CD14-positive monocyte (primary cell): Measurements from ENCODE around the gene ZNF302. TPM values are rescaled to one million over a fixed set of nuclear protein-coding genes. Genes with fewer than 3 reads are reported as not detected.
A peak's percentile ranks its signal among the peaks of the same experiment; 100 is the strongest.
"Not testable (repeated sequence)": the region's sequence is repeated elsewhere in the genome, so short reads cannot be mapped to it uniquely, and the experiment has no call there.

ENCODE experiments used
- DNase-seq, 3 donors: peaks; one replicate each; pipeline ENCODE4 v3.0.0-alpha.2; 2011 to 2022
- H2AFZ ChIP-seq: 2 replicates; pipeline ENCODE4 v1.6.0; 2012; ENCODE audit warnings: mild to moderate bottlenecking, low read depth, low read length, inconsistent platforms; ENCODE audit not compliant: insufficient read depth, poor library complexity, severe bottlenecking
- H3K27ac ChIP-seq, 2 donors: 1 replicate in 1 of 2; 2 replicates in 1 of 2; pipeline ENCODE4 v1.5.1; 2012 to 2013; ENCODE audit warnings: low read length in 2 of 2, control low read depth in 1 of 2, inconsistent platforms in 1 of 2, low read depth in 1 of 2, mild to moderate bottlenecking in 1 of 2
- H3K27me3 ChIP-seq, 2 donors: one replicate each; pipeline versions ENCODE4 v1.6.0 to v1.6.1; 2011 to 2013; ENCODE audit warnings: low read length in 2 of 2; ENCODE audit not compliant: control insufficient read depth in 2 of 2, insufficient read depth in 2 of 2
- H3K36me3 ChIP-seq, 2 donors: replicated peaks in 1 of 2; 1 replicate in 1 of 2; 2 replicates in 1 of 2; pipeline versions ENCODE4 v1.5.1 to v1.6.1; 2012 to 2013; ENCODE audit warnings: low read length in 2 of 2, control low read depth in 1 of 2, inconsistent platforms in 1 of 2, mild to moderate bottlenecking in 1 of 2; ENCODE audit not compliant: insufficient read depth in 2 of 2, control insufficient read depth in 1 of 2
- H3K4me1 ChIP-seq, 2 donors: 1 replicate in 1 of 2; 2 replicates in 1 of 2; pipeline versions ENCODE4 v1.5.1 to v1.6.1; 2012 to 2013; ENCODE audit warnings: low read length in 2 of 2, control low read depth in 1 of 2, inconsistent platforms in 1 of 2, mild to moderate bottlenecking in 1 of 2, moderate library complexity in 1 of 2; ENCODE audit not compliant: insufficient read depth in 2 of 2, control insufficient read depth in 1 of 2
- H3K4me2 ChIP-seq: replicated peaks from 2 replicates; pipeline ENCODE3; 2012; ENCODE audit warnings: low read length, moderate library complexity, mild to moderate bottlenecking; ENCODE audit not compliant: poor library complexity, severe bottlenecking; ENCODE audit errors: extremely low read depth
- H3K4me3 ChIP-seq, 3 experiments: fragments of 200-600 bp in 1 of 3; sonication (generic) in 1 of 3; replicated peaks in 1 of 3; 1 replicate in 2 of 3; 2 replicates in 1 of 3; pipeline ENCODE4 v1.5.1; 2011 to 2013; ENCODE audit warnings: low read length in 3 of 3, mild to moderate bottlenecking in 3 of 3, control low read depth in 2 of 3, low read depth in 2 of 3, inconsistent platforms in 1 of 3, moderate library complexity in 1 of 3
- H3K79me2 ChIP-seq: 2 replicates; pipeline ENCODE4 v1.6.0; 2012; ENCODE audit warnings: mild to moderate bottlenecking, control low read depth, inconsistent platforms, low read length, moderate library complexity; ENCODE audit not compliant: insufficient read depth
- H3K9ac ChIP-seq: 2 replicates; pipeline ENCODE4 v1.6.0; 2017; ENCODE audit warnings: low read length, mild to moderate bottlenecking; ENCODE audit not compliant: insufficient read depth, poor library complexity, severe bottlenecking
- H3K9me3 ChIP-seq, 2 donors: replicated peaks in 1 of 2; 1 replicate in 1 of 2; 2 replicates in 1 of 2; pipeline versions ENCODE4 v1.5.1 to v1.6.1; 2012 to 2013; ENCODE audit warnings: low read length in 2 of 2, control low read depth in 1 of 2; ENCODE audit not compliant: control insufficient read depth in 1 of 2, insufficient read depth in 1 of 2
- H4K20me1 ChIP-seq: 2 replicates; pipeline ENCODE4 v1.6.0; 2012; ENCODE audit warnings: mild to moderate bottlenecking, low read length, control low read depth, moderate library complexity; ENCODE audit not compliant: insufficient read depth
- H3K27ac Mint-ChIP-seq, 7 donors: one replicate each; pipeline ENCODE4 v1.8.0; 2020; ENCODE audit warnings: mild to moderate bottlenecking in 7 of 7, mixed read lengths in 7 of 7, moderate library complexity in 6 of 7, inconsistent platforms in 2 of 7
- H3K27me3 Mint-ChIP-seq, 3 donors: one replicate each; pipeline ENCODE4 v1.8.0; 2021 to 2022; ENCODE audit warnings: low read depth in 3 of 3, mild to moderate bottlenecking in 3 of 3, mixed read lengths in 3 of 3, moderate library complexity in 3 of 3, inconsistent platforms in 1 of 3
- H3K36me3 Mint-ChIP-seq, 2 donors: one replicate each; pipeline ENCODE4 v1.8.0; 2020; ENCODE audit warnings: mixed read lengths in 2 of 2, inconsistent platforms in 1 of 2, mild to moderate bottlenecking in 1 of 2
- H3K4me1 Mint-ChIP-seq: one replicate; pipeline ENCODE4 v1.8.0; 2020; ENCODE audit warnings: mild to moderate bottlenecking, mixed read lengths
- H3K4me3 Mint-ChIP-seq, 2 donors: one replicate each; pipeline ENCODE4 v1.8.0; 2020; ENCODE audit warnings: mild to moderate bottlenecking in 2 of 2, mixed read lengths in 2 of 2, moderate library complexity in 1 of 2
- H3K9me3 Mint-ChIP-seq, 7 donors: one replicate each; pipeline ENCODE4 v1.8.0; 2020 to 2022; ENCODE audit warnings: mixed read lengths in 7 of 7, mild to moderate bottlenecking in 6 of 7, moderate library complexity in 6 of 7, inconsistent platforms in 2 of 7
- CTCF ChIP-seq: fragments of 200-600 bp; IDR thresholded peaks from one replicate; pipeline ENCODE4 v1.8.0; 2022; ENCODE audit warnings: antibody characterized with exemption, mild to moderate bottlenecking
- WGBS: methylation state at CpG from one replicate; pipeline ENCODE4 v1.1.5; 2013; ENCODE audit warnings: missing lambda C conversion rate; ENCODE audit not compliant: insufficient coverage; 5-methylcytosine and 5-hydroxymethylcytosine counted together
- intact Hi-C, 2 donors: fragments of 100-400 bp; cut with micrococcal nuclease; formaldehyde crosslinking; loops; one replicate each; pipeline versions ENCODE4 v1.15.0 to v1.15.1; 2023
- polyA plus RNA-seq, 3 donors: library from polyadenylated mRNA; depleted of rRNA in 1 of 3; unstranded in 2 of 3; stranded (reverse) in 1 of 3; fragments of 300-500 nt in 2 of 3; fragments of >200 nt in 1 of 3; fragmentation: Illumina TruSeq in 2 of 3; gene quantifications; 1 replicate in 2 of 3; 2 replicates in 1 of 3; pipeline ENCODE4 v1.2.3, GENCODE V29; 2012 to 2021

Gene ZNF302
- polyA plus RNA-seq, 3 donors: 3.2 to 9.0 (median 4.4) TPM

- DNase-seq: no peak
- H3K36me3 Mint-ChIP-seq: peaks cover 0 to 7% of the 10 kb centered on the region in 2 donors
- H3K4me1 Mint-ChIP-seq: peaks cover 2% of the 10 kb centered on the region
- Histone ChIP-seq H3K4me2 (no peak overlapping the region), H3K9me3 (peaks cover 0 to 16% of the 10 kb centered on the region in 2 donors), H2AFZ (peak overlapping the region; percentile 42), H3K27me3 (no peaks in the 10 kb centered on the region), H3K27ac (no peak overlapping the region), H3K4me1 (no peaks in the 10 kb centered on the region), H3K36me3 (no peaks in the 10 kb centered on the region), H4K20me1 (no peaks in the 10 kb centered on the region), H3K4me3 (peak overlapping the region in 1 of 3 experiments; percentile 5), H3K9ac (no peak overlapping the region), H3K79me2 (no peaks in the 10 kb centered on the region)
- peaks cover 7 to 28% (median 18%) of the 10 kb centered on the region in 7 donors for H3K9me3 Mint-ChIP-seq
- H3K27ac Mint-ChIP-seq: peak overlapping the region in 6 of 7 donors; percentile 48 to 92 (median 80)
- intact Hi-C loops: no loop called here
- H3K4me3 Mint-ChIP-seq: peak overlapping the region; percentile 39 to 72
- WGBS: 94% methylated on average over 10 of the region's 17 CpGs
- peaks cover 0 to 3% (median under 1%) of the 10 kb centered on the region in 3 donors for H3K27me3 Mint-ChIP-seq
- TF ChIP-seq CTCF: no peak
Observed at GRCh38 chr19:34667349-34668076, 10.0 kb upstream of the ZNF302 start.

- H3K27me3 Mint-ChIP-seq, H3K27me3 ChIP-seq, DNase-seq, H3K4me1 Mint-ChIP-seq, H3K27ac Mint-ChIP-seq, H3K27ac ChIP-seq, intact Hi-C loops, H3K4me2 ChIP-seq, H3K36me3 ChIP-seq, H3K4me3 Mint-ChIP-seq, H3K36me3 Mint-ChIP-seq, H3K4me3 ChIP-seq, H3K9ac ChIP-seq, H4K20me1 ChIP-seq, H3K79me2 ChIP-seq, H3K4me1 ChIP-seq: not testable (repeated sequence)
- WGBS: 96% methylated on average over 29 of the region's 36 CpGs
- H3K9me3 ChIP-seq: peaks cover 0 to 16% of the 10 kb centered on the region in 2 donors
- H2AFZ ChIP-seq: peak overlapping the region; percentile 42
- H3K9me3 Mint-ChIP-seq: peaks cover 7 to 28% (median 18%) of the 10 kb centered on the region in 7 donors
Observed at GRCh38 chr19:34668077-34668689, 9.3 kb upstream of the ZNF302 start.

GRCh38 chr19:34668690-34669089 lies 8.8 kb upstream of the ZNF302 start:
- H3K4me3 Mint-ChIP-seq, DNase-seq: not testable (repeated sequence)
- H3K9me3 Mint-ChIP-seq: peaks cover 7 to 31% (median 18%) of the 10 kb centered on the region in 7 donors

More at GRCh38 chr19:34668690-34669089, 8.8 kb upstream of the ZNF302 start:
- WGBS: 100% methylated on average over 2 of the region's 5 CpGs
- H3K4me2 ChIP-seq, H2AFZ ChIP-seq, H3K36me3 Mint-ChIP-seq, H4K20me1 ChIP-seq, H3K4me3 ChIP-seq, H3K27me3 Mint-ChIP-seq, H3K27me3 ChIP-seq, H3K4me1 ChIP-seq, H3K4me1 Mint-ChIP-seq, H3K79me2 ChIP-seq, H3K36me3 ChIP-seq, H3K9ac ChIP-seq, H3K27ac ChIP-seq, H3K27ac Mint-ChIP-seq, intact Hi-C loops: not testable (repeated sequence)
- H3K9me3 ChIP-seq: peaks cover under 1 to 16% of the 10 kb centered on the region in 2 donors
